Measurements from ENCODE around the gene SNX5.
A peak's percentile ranks its signal among the peaks of the same experiment; 100 is the strongest.

Gene SNX5

GRCh38 chr20:17969884-17970409, 1.4 kb upstream of the SNX5 start:
- peaks cover 71% of the 10 kb centered on the region for H3K4me1 ChIP-seq (ENCODE audit: insufficient read depth, low read length)
- H3K36me3 ChIP-seq (ENCODE audit: insufficient read depth, low read length) = peaks cover 60% of the 10 kb centered on the region
- peaks cover 62% of the 10 kb centered on the region for H4K20me1 ChIP-seq (ENCODE audit: insufficient read depth, low read length)
- peaks cover 97% of the 10 kb centered on the region for H3K79me2 ChIP-seq (ENCODE audit: insufficient read depth, low read length)
- peak overlapping the region; percentile 72 for H3K4me2 ChIP-seq (ENCODE audit: insufficient read depth, low read length)
- no peaks in the 10 kb centered on the region for H3K9me3 ChIP-seq (ENCODE audit: insufficient read depth, low read length, severe bottlenecking)
- H3K27ac ChIP-seq (ENCODE audit: low read length) = peak overlapping the region; percentile 98
- H3K4me3 ChIP-seq (ENCODE audit: low read depth in 1 of 2, low read length in 2 of 2) = peak overlapping the region; percentile 54 to 72
- peak; percentile 57 for DNase-seq
- ATAC-seq (ENCODE audit: insufficient read depth, low read depth) = 0 out of 3 replicates have a peak, but pooled peaks have one; percentile 4
- H2AFZ ChIP-seq (ENCODE audit: low read depth, low read length) = peak overlapping the region; percentile 78
- H3K27me3 ChIP-seq (ENCODE audit: insufficient read depth, low read length, poor library complexity) = no peaks in the 10 kb centered on the region
- no peak for TF ChIP-seq EZH2 (IDR thresholded peaks at IDR 0.05; ENCODE audit: borderline replicate concordance, low read depth, low read length, severe bottlenecking)
- TF ChIP-seq, protein P1, sequence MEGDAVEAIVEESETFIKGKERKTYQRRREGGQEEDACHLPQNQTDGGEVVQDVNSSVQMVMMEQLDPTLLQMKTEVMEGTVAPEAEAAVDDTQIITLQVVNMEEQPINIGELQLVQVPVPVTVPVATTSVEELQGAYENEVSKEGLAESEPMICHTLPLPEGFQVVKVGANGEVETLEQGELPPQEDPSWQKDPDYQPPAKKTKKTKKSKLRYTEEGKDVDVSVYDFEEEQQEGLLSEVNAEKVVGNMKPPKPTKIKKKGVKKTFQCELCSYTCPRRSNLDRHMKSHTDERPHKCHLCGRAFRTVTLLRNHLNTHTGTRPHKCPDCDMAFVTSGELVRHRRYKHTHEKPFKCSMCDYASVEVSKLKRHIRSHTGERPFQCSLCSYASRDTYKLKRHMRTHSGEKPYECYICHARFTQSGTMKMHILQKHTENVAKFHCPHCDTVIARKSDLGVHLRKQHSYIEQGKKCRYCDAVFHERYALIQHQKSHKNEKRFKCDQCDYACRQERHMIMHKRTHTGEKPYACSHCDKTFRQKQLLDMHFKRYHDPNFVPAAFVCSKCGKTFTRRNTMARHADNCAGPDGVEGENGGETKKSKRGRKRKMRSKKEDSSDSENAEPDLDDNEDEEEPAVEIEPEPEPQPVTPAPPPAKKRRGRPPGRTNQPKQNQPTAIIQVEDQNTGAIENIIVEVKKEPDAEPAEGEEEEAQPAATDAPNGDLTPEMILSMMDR (IDR thresholded peaks at IDR 0.05; ENCODE audit: borderline replicate concordance, extremely low read depth, low read length, poor library complexity, severe bottlenecking) = no peak
- peak overlapping the region; percentile 89 for H3K9ac ChIP-seq (ENCODE audit: low read depth, low read length)

DNA sequence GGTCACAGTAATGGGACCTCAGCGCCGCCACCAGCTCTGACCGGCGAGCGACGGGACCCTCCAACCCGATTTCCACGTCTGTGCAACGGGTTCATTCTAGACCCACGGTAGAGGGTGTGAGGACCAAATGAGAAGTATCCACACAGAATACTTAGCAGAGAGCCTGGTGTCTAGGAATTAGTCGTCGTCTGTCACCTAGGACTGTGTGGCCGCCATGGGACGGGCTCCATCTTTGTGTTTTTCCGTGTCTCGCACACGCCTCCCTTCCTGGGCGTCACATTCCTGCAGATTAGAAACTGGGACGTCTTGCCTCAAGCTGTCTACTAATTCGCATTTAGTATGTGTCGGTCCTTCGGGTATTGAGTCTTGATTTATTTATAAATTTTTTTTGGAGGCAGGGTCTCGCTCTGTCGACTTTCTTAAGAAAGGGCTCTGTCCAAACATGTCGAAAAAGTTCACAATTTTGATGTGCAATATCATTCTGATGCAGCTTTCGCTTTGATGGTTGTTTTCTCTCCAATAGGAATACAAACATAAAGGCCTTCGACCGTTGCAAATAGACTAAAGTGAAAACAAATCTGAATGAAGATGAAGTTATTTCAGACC, 787 bp upstream of the SNX5 start:
- peak overlapping the region; percentile 78 for H2AFZ ChIP-seq (ENCODE audit: low read depth, low read length)
- no peak for TF ChIP-seq EZH2 (IDR thresholded peaks at IDR 0.05; ENCODE audit: borderline replicate concordance, low read depth, low read length, severe bottlenecking)
- TF ChIP-seq, protein P1 (IDR thresholded peaks at IDR 0.05; ENCODE audit: borderline replicate concordance, extremely low read depth, low read length, poor library complexity, severe bottlenecking) = no peak
- no peaks in the 10 kb centered on the region for H3K27me3 ChIP-seq (ENCODE audit: insufficient read depth, low read length, poor library complexity)
- H3K9ac ChIP-seq (ENCODE audit: low read depth, low read length) = peak overlapping the region; percentile 89
- H3K4me2 ChIP-seq (ENCODE audit: insufficient read depth, low read length) = peak overlapping the region; percentile 72
- H3K36me3 ChIP-seq (ENCODE audit: insufficient read depth, low read length) = peaks cover 61% of the 10 kb centered on the region
- peaks cover 71% of the 10 kb centered on the region for H3K4me1 ChIP-seq (ENCODE audit: insufficient read depth, low read length)
- peaks cover 67% of the 10 kb centered on the region for H4K20me1 ChIP-seq (ENCODE audit: insufficient read depth, low read length)
- H3K27ac ChIP-seq (ENCODE audit: low read length) = peak overlapping the region; percentile 98
- peak; percentile 35 for ATAC-seq (ENCODE audit: insufficient read depth, low read depth)
- peak overlapping the region; percentile 54 to 72 for H3K4me3 ChIP-seq (ENCODE audit: low read depth in 1 of 2, low read length in 2 of 2)
- H3K9me3 ChIP-seq (ENCODE audit: insufficient read depth, low read length, severe bottlenecking) = no peaks in the 10 kb centered on the region
- DNase-seq = peak; percentile 65
- peaks cover 97% of the 10 kb centered on the region for H3K79me2 ChIP-seq (ENCODE audit: insufficient read depth, low read length)

- Histone ChIP-seq H3K4me1 (ENCODE audit: insufficient read depth, low read length) (peaks cover 71% of the 10 kb centered on the region), H3K4me3 (ENCODE audit: low read depth in 1 of 2, low read length in 2 of 2) (peak overlapping the region; percentile 72 to 85), H4K20me1 (ENCODE audit: insufficient read depth, low read length) (peaks cover 73% of the 10 kb centered on the region), H3K27ac (ENCODE audit: low read length) (peak overlapping the region; percentile 98), H3K27me3 (ENCODE audit: insufficient read depth, low read length, poor library complexity) (no peaks in the 10 kb centered on the region), H3K79me2 (ENCODE audit: insufficient read depth, low read length) (peaks cover 97% of the 10 kb centered on the region), H3K9me3 (ENCODE audit: insufficient read depth, low read length, severe bottlenecking) (no peaks in the 10 kb centered on the region), H3K4me2 (ENCODE audit: insufficient read depth, low read length) (peak overlapping the region; percentile 84), H2AFZ (ENCODE audit: low read depth, low read length) (peak overlapping the region; percentile 82), H3K36me3 (ENCODE audit: insufficient read depth, low read length) (peaks cover 68% of the 10 kb centered on the region), H3K9ac (ENCODE audit: low read depth, low read length) (peak overlapping the region; percentile 89)
- no peak for TF ChIP-seq EZH2 (IDR thresholded peaks at IDR 0.05; ENCODE audit: borderline replicate concordance, low read depth, low read length, severe bottlenecking)
- TF ChIP-seq, protein P1 (IDR thresholded peaks at IDR 0.05; ENCODE audit: borderline replicate concordance, extremely low read depth, low read length, poor library complexity, severe bottlenecking) = no peak
- ATAC-seq (ENCODE audit: insufficient read depth, low read depth) (no peak), DNase-seq (no peak)
These were observed 851 bp downstream of the SNX5 start for GRCh38 chr20:17967521-17968365.

Measured in DND-41 (cell line).